Tibial nerve (tissue), 4 donors: ENCODE measurements around the gene MRPL36. TPM values are rescaled to one million over a fixed set of nuclear protein-coding genes. Genes with fewer than 3 reads are reported as not detected.

ENCODE experiments used
- DNase-seq, 2 donors: peaks; one replicate each; pipeline ENCODE4 v3.0.0-alpha.2; 2019; ENCODE audit warnings: low spot score in 2 of 2
- H3K27ac ChIP-seq, 4 donors: fragments of 200-600 bp; sonication (generic) in 3 of 4; one replicate each; pipeline ENCODE4 v1.5.1; 2017 to 2019; ENCODE audit warnings: mild to moderate bottlenecking in 1 of 4
- H3K27me3 ChIP-seq, 2 donors: fragments of 200-600 bp; sonication (generic) in 1 of 2; one replicate each; pipeline versions ENCODE4 v1.5.1 to v1.6.0; 2017 to 2019
- H3K36me3 ChIP-seq, 3 donors: fragments of 200-600 bp; sonication (generic); one replicate each; pipeline ENCODE4 v1.5.1; 2018 to 2019
- H3K4me1 ChIP-seq, 4 donors: fragments of 200-600 bp; sonication (generic) in 3 of 4; one replicate each; pipeline ENCODE4 v1.5.1; 2017 to 2019
- H3K4me3 ChIP-seq, 4 donors: fragments of 200-600 bp; sonication (generic) in 3 of 4; one replicate each; pipeline ENCODE4 v1.5.1; 2017 to 2019; ENCODE audit warnings: mild to moderate bottlenecking in 1 of 4, moderate library complexity in 1 of 4
- H3K9me3 ChIP-seq, 4 donors: fragments of 200-600 bp; sonication (generic) in 3 of 4; one replicate each; pipeline ENCODE4 v1.5.1; 2017 to 2019
- CTCF ChIP-seq, 5 experiments: fragments of 200-600 bp in 3 of 5; fragments of 450-650 bp in 2 of 5; sonication (generic) in 3 of 5; IDR thresholded peaks; one replicate each; pipeline ENCODE4 v1.5.1; 2016 to 2019; ENCODE audit warnings: antibody characterized with exemption in 5 of 5, mild to moderate bottlenecking in 3 of 5, moderate library complexity in 2 of 5
- EP300 ChIP-seq, 2 donors: sonication (generic); formaldehyde crosslinking; IDR thresholded peaks; one replicate each; pipeline ENCODE4 v1.6.1; 2017; ENCODE audit warnings: antibody characterized with exemption in 2 of 2, mild to moderate bottlenecking in 1 of 2
- POLR2A ChIP-seq, 2 donors: fragments of 450-650 bp; IDR thresholded peaks; one replicate each; pipeline ENCODE4 v1.6.1; 2017; ENCODE audit warnings: antibody characterized with exemption in 2 of 2, mild to moderate bottlenecking in 2 of 2, moderate library complexity in 2 of 2
- WGBS, 2 donors: methylation state at CpG; one replicate each; pipeline ENCODE4 v1.1.5; 2018; 5-methylcytosine and 5-hydroxymethylcytosine counted together
- total RNA-seq, 4 donors: library from RNA; depleted of rRNA; stranded (reverse); fragments of >200 nt; gene quantifications; one replicate each; pipeline ENCODE4 v1.1.0, GENCODE V29; 2016

MRPL36 gene
- total RNA-seq, 4 donors from 2014 or later: 18.2 to 54.0 (median 27.8) TPM

GRCh38 chr5:1762121-1762882 is 37.3 kb downstream of the MRPL36 start:
- Histone ChIP-seq H3K9me3 (no peaks in the 10 kb centered on the region), H3K4me3 (no peak overlapping the region), H3K4me1 (no peaks in the 10 kb centered on the region), H3K36me3 (no peaks in the 10 kb centered on the region), H3K27me3 (peaks cover 0 to 22% of the 10 kb centered on the region in 2 donors), H3K27ac (no peak overlapping the region)
- TF ChIP-seq POLR2A (IDR thresholded peaks at IDR 0.05) (no peak), CTCF (IDR thresholded peaks at IDR 0.05) (no peak), EP300 (IDR thresholded peaks at IDR 0.05) (no peak)
- DNase-seq: no peak
- 76 to 80% methylated on average over 25 of the region's 25 CpGs for whole genome bisulfite sequencing, 2 donors

DNA sequence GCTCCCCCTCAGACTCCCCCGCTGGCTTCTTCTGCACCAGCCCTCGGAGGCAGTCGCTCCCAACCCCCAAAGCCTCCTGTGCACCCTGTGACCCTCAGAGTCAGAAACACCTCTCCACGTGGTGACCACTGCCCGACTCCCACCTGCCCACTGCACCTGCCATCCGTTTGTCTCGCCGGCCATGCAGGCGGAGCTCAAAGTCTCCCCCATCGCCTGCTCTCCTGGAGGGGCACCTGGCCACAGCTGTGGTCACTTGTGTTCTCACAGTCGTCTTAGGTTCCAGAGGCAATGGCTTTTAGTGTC is 38.2 kb downstream of the MRPL36 start:
- Histone ChIP-seq H3K4me1 (no peaks in the 10 kb centered on the region), H3K36me3 (no peaks in the 10 kb centered on the region), H3K27ac (no peak overlapping the region), H3K4me3 (no peak overlapping the region), H3K27me3 (peaks cover 0 to 22% of the 10 kb centered on the region in 2 donors), H3K9me3 (no peaks in the 10 kb centered on the region)
- DNase-seq: no peak
- WGBS, 2 donors: 80 to 84% methylated on average over 11 of the region's 11 CpGs
- TF ChIP-seq EP300 (IDR thresholded peaks at IDR 0.05) (no peak), POLR2A (IDR thresholded peaks at IDR 0.05) (no peak), CTCF (IDR thresholded peaks at IDR 0.05) (no peak)

DNA sequence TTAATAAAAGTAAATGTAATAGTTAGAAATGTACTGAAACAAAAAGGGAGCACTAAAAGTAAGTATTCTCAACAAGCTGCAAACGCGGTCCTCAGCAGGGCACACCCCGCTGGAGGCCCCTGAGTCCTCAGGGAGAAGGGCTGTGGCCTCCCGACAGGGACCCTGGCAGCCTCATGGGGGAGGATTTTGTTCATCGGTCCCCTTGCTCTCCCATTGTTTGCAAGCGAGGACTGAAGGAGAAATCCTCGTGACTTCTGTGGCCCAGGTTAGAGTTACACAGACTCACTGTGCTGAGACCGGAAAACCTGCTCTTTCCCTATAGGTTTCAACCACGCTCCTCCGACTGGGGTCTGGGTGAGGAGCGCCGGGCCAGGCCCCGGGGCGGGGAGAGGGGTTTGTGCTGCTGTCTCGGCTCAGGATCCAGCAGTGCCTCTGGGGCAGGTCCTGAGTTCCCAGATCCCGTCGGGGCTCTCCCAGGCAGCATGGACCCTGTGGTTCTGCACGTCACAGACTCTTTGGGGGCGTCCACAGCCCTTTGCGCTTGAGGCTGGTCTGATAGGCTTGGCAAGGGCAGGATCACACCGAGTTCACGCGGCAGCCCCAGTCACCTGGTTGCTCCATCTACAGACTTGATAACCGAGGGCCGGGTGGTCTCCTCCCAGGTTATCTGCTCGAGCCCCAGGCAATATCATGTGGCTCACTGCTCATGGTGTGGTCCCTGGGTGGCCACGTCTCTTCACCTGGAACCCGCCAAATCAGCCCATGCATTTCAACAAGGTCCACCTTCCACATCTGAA is 38.8 kb downstream of the MRPL36 start:
- WGBS, 2 donors: 73 to 78% methylated on average over 27 of the region's 28 CpGs
- H3K4me3 ChIP-seq: no peak overlapping the region
- peaks cover 0 to 18% of the 10 kb centered on the region in 2 donors for H3K27me3 ChIP-seq
- no peaks in the 10 kb centered on the region for H3K36me3 ChIP-seq
- no peak overlapping the region for H3K27ac ChIP-seq
- H3K9me3 ChIP-seq: no peaks in the 10 kb centered on the region
- no peaks in the 10 kb centered on the region for H3K4me1 ChIP-seq
- peak in 1 of 2 donors; percentile 1 for DNase-seq
- TF ChIP-seq CTCF (IDR thresholded peaks at IDR 0.05): no peak
- TF ChIP-seq POLR2A (IDR thresholded peaks at IDR 0.05): no peak
- TF ChIP-seq EP300 (IDR thresholded peaks at IDR 0.05): no peak

- Histone ChIP-seq H3K4me1 (no peaks in the 10 kb centered on the region), H3K27ac (no peak overlapping the region), H3K36me3 (no peaks in the 10 kb centered on the region), H3K27me3 (peaks cover 0 to 12% of the 10 kb centered on the region in 2 donors), H3K4me3 (no peak overlapping the region), H3K9me3 (no peaks in the 10 kb centered on the region)
- WGBS, 2 donors: 82 to 86% methylated on average over 4 of the region's 4 CpGs
- no peak for DNase-seq
- TF ChIP-seq EP300 (IDR thresholded peaks at IDR 0.05) (no peak), POLR2A (IDR thresholded peaks at IDR 0.05) (no peak), CTCF (IDR thresholded peaks at IDR 0.05) (no peak)
Measured at GRCh38 chr5:1760231-1760630, 39.4 kb downstream of the MRPL36 start.

DNA sequence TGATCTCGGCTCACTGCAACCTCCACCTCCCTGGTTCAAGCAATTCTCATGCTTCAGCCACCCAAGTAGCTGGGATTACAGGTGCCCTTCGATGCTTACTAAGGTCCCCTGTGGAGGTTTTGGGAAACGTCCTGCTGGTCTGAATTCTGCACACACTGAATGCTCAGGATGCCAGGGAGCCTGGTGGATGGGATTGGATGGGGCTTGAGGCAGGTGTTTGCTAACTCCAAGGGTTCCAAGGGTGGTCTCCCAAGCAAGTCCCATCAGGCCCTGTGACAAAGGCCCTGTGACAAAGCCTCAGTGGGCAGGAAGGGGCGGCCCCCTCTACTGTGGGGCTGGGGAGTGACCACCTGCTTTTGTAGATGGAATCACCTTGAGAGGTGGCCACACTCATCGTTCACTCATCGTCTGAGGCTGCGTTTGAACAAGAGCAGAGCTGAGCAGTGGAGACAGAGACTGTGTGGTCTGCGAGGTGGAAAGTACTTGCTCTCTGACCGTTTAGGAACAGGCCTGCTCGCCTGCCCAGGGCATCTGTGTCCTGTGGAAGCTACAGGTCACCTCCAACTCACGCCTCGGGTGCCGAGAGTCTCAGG is 40.2 kb downstream of the MRPL36 start:
- WGBS, 2 donors: 78 to 79% methylated on average over 12 to 13 of the region's 13 CpGs
- TF ChIP-seq CTCF (IDR thresholded peaks at IDR 0.05): no peak
- TF ChIP-seq EP300 (IDR thresholded peaks at IDR 0.05): no peak
- no peak for TF ChIP-seq POLR2A (IDR thresholded peaks at IDR 0.05)
- H3K27ac ChIP-seq: no peak overlapping the region
- no peaks in the 10 kb centered on the region for H3K36me3 ChIP-seq
- DNase-seq: peak in 1 of 2 donors; percentile 5
- no peak overlapping the region for H3K4me3 ChIP-seq
- no peaks in the 10 kb centered on the region for H3K4me1 ChIP-seq
- H3K27me3 ChIP-seq: peaks cover 0 to 5% of the 10 kb centered on the region in 2 donors
- no peaks in the 10 kb centered on the region for H3K9me3 ChIP-seq
